Sciatic nerve (tissue), 1 donor: Measurements from ENCODE around the gene PTPA. TPM values are rescaled to one million over a fixed set of nuclear protein-coding genes. Genes with fewer than 3 reads are reported as not detected.

Experiments used
- total RNA-seq: library from RNA; stranded (reverse); fragmentation: NEBNext Ultra II Directional; extraction: Animal tissue kit (Norgen Biotek cat#: 25700); gene quantifications from one replicate; pipeline ENCODE4 v1.2.1, GENCODE V29; 2021
- donor health status: DM: no; HTN: no; CAD: no.

PTPA gene
- total RNA-seq, 1 donor from 2014 or later, result 78.2 TPM

Other genes with a start within 250 kb of the PTPA start
- 12.8 TPM for gene KYAT1, start 229.5 kb upstream of the PTPA start, total RNA-seq
- 67.2 TPM for gene LRRC8A, start 229.3 kb upstream of the PTPA start, total RNA-seq
- gene PHYHD1, start 190.4 kb upstream of the PTPA start, total RNA-seq, result 38.7 TPM
- 9.6 TPM for gene DOLK, start 163.8 kb upstream of the PTPA start, total RNA-seq
- 46.4 TPM for gene NUP188, start 163.7 kb upstream of the PTPA start, total RNA-seq
- gene SH3GLB2, start 83.1 kb upstream of the PTPA start, total RNA-seq, result 158 TPM
- 25.5 TPM for gene MIGA2, start 74.8 kb upstream of the PTPA start, total RNA-seq
- gene DOLPP1, start 30.3 kb upstream of the PTPA start, total RNA-seq, result 10.3 TPM
- 37.4 TPM for gene CRAT, start 622 bp upstream of the PTPA start, total RNA-seq
- 39.3 TPM for gene IER5L, start 66.8 kb downstream of the PTPA start, total RNA-seq